Cardiac muscle cell (in vitro differentiated cells and primary cell): Measurements from ENCODE around the gene CTNNBL1. TPM values are rescaled to one million over a fixed set of nuclear protein-coding genes. Genes with fewer than 3 reads are reported as not detected.
A peak's percentile ranks its signal among the peaks of the same experiment; 100 is the strongest.

Source experiments
- DNase-seq, 2 donors: peaks; one replicate each; pipeline versions ENCODE4 v3.0.0 to v3.0.0-alpha.2; 2010 to 2017; ENCODE audit warnings: low read depth in 1 of 2, low spot score in 1 of 2
- H3K27ac ChIP-seq: fragments of 200-600 bp; sonication (generic); 2 replicates; pipeline ENCODE4 v1.5.1; 2016
- H3K27me3 ChIP-seq: fragments of 200-600 bp; sonication (generic); 2 replicates; pipeline ENCODE4 v1.6.0; 2016; ENCODE audit warnings: control low read depth
- H3K36me3 ChIP-seq: fragments of 200-600 bp; sonication (generic); 2 replicates; pipeline ENCODE4 v1.5.1; 2016; ENCODE audit warnings: control low read depth
- H3K4me1 ChIP-seq: fragments of 200-600 bp; sonication (generic); 2 replicates; pipeline ENCODE4 v1.8.1; 2017; ENCODE audit warnings: low read depth, mild to moderate bottlenecking, mixed run types
- H3K4me3 ChIP-seq: fragments of 200-600 bp; sonication (generic); 2 replicates; pipeline ENCODE4 v1.5.1; 2016; ENCODE audit warnings: mild to moderate bottlenecking
- H3K9me3 ChIP-seq: fragments of 200-600 bp; sonication (generic); 2 replicates; pipeline ENCODE4 v1.5.1; 2017; ENCODE audit warnings: low read depth, mild to moderate bottlenecking, control low read depth
- CTCF ChIP-seq: IDR thresholded peaks from 2 replicates; pipeline ENCODE4 v1.5.1; 2012; ENCODE audit warnings: low read depth, mild to moderate bottlenecking, low read length
- polyA plus RNA-seq: library from polyadenylated mRNA; unstranded; fragments of >200 nt; fragmentation: Nextera tagmentation; extraction: Ambion mirVana; gene quantifications from 2 replicates; pipeline ENCODE4 v1.2.1, GENCODE V29; 2016
- total RNA-seq: library from RNA; depleted of rRNA; stranded (reverse); fragments of >200 nt; gene quantifications from 2 replicates; pipeline ENCODE4 v1.2.3, GENCODE V29; 2016

CTNNBL1 gene
- total and polyA plus RNA-seq, 2 experiments from 2014 or later: 37.0 to 68.6 TPM

- peak overlapping the region; percentile 10 for H3K27ac ChIP-seq
- no peaks in the 10 kb centered on the region for H3K36me3 ChIP-seq
- H3K9me3 ChIP-seq: no peaks in the 10 kb centered on the region
- no peak overlapping the region for H3K4me3 ChIP-seq
- DNase-seq: no peak
- H3K27me3 ChIP-seq: no peaks in the 10 kb centered on the region
- peaks cover 38% of the 10 kb centered on the region for H3K4me1 ChIP-seq
- no peak for TF ChIP-seq CTCF
Measured at GRCh38 chr20:37733416-37733815, 39.6 kb downstream of the CTNNBL1 start.

- Histone ChIP-seq H3K4me1 (peaks cover 36% of the 10 kb centered on the region), H3K9me3 (no peaks in the 10 kb centered on the region), H3K36me3 (no peaks in the 10 kb centered on the region), H3K27me3 (no peaks in the 10 kb centered on the region), H3K4me3 (no peak overlapping the region), H3K27ac (peak overlapping the region; percentile 10)
- DNase-seq: peak in 1 of 2 donors; percentile 87
- no peak for TF ChIP-seq CTCF
Measured at GRCh38 chr20:37734228-37734985, 40.6 kb downstream of the CTNNBL1 start.

- Histone ChIP-seq H3K4me3 (no peak overlapping the region), H3K27me3 (no peaks in the 10 kb centered on the region), H3K36me3 (no peaks in the 10 kb centered on the region), H3K4me1 (peaks cover 26% of the 10 kb centered on the region), H3K9me3 (no peaks in the 10 kb centered on the region), H3K27ac (no peak overlapping the region)
- TF ChIP-seq CTCF: no peak
- DNase-seq: no peak
Measured at GRCh38 chr20:37735541-37735940, 41.7 kb downstream of the CTNNBL1 start.

GRCh38 chr20:37736132-37736531 is 42.3 kb downstream of the CTNNBL1 start:
- H3K27me3 ChIP-seq: no peaks in the 10 kb centered on the region

GRCh38 chr20:37737826-37738420 is 44.1 kb downstream of the CTNNBL1 start:
- DNase-seq: peak in 1 of 2 donors; percentile 60
- Histone ChIP-seq H3K36me3 (no peaks in the 10 kb centered on the region), H3K27ac (peak overlapping the region; percentile 14), H3K9me3 (no peaks in the 10 kb centered on the region), H3K27me3 (no peaks in the 10 kb centered on the region), H3K4me1 (peaks cover 21% of the 10 kb centered on the region), H3K4me3 (no peak overlapping the region)
- TF ChIP-seq CTCF: no peak

More at GRCh38 chr20:37736132-37736531, 42.3 kb downstream of the CTNNBL1 start:
- H3K9me3 ChIP-seq: no peaks in the 10 kb centered on the region
- H3K27ac ChIP-seq: no peak overlapping the region
- no peaks in the 10 kb centered on the region for H3K36me3 ChIP-seq
- peaks cover 23% of the 10 kb centered on the region for H3K4me1 ChIP-seq
- TF ChIP-seq CTCF: no peak
- DNase-seq: no peak
- no peak overlapping the region for H3K4me3 ChIP-seq
